Panc1 (cell line): ENCODE results near the gene TTR. TPM values are rescaled to one million over a fixed set of nuclear protein-coding genes. Genes with fewer than 3 reads are reported as not detected.
A peak's percentile ranks its signal among the peaks of the same experiment; 100 is the strongest.

ENCODE experiments used
- ATAC-seq: fragments of 200-7000 bp; cut with Tn5 transposase; 2 replicates; pipeline ENCODE4 v1.9.1; 2020; ENCODE audit warnings: mild to moderate bottlenecking, moderate library complexity
- BruUV-seq: library from RNA; stranded (reverse); fragments of 400-500 nt; replicated peaks from 2 replicates; lab custom pipeline; 2021; lab: Mats Ljungman, UMichigan
- CTCF ChIA-PET: fragments of 300-600 bp; sonication (Branson Sonifier 250); formaldehyde crosslinking; loops from one replicate; lab custom pipeline; 2022; ENCODE audit warnings: antibody characterized with exemption; lab: Charles Lee
- POLR2A ChIA-PET: fragments of 300-600 bp; sonication (Branson Sonifier 250); formaldehyde crosslinking; loops from one replicate; lab custom pipeline; 2022; ENCODE audit warnings: antibody characterized with exemption; lab: Charles Lee
- DNase-seq: peaks from one replicate; pipeline ENCODE4 v3.0.0-alpha.2; 2010; ENCODE audit warnings: low read depth, low spot score
- H3K27ac ChIP-seq: 2 replicates; pipeline ENCODE4 v1.5.1; 2011; ENCODE audit warnings: mild to moderate bottlenecking, low read length, inconsistent platforms
- H3K27me3 ChIP-seq: fragments of 200-500 bp; sonication (Bioruptor generic); 2 replicates; pipeline ENCODE4 v1.6.0; 2014; ENCODE audit warnings: low read length, inconsistent platforms; ENCODE audit not compliant: control insufficient read depth, insufficient read depth
- H3K36me3 ChIP-seq: fragments of 200-500 bp; sonication (Bioruptor generic); 2 replicates; pipeline ENCODE4 v1.5.1; 2014; ENCODE audit warnings: inconsistent platforms, mild to moderate bottlenecking, low read length, moderate library complexity; ENCODE audit not compliant: control insufficient read depth, insufficient read depth
- H3K4me1 ChIP-seq: 2 replicates; pipeline ENCODE4 v1.5.1; 2011; ENCODE audit warnings: inconsistent platforms, mild to moderate bottlenecking, low read length, moderate library complexity; ENCODE audit not compliant: control insufficient read depth, insufficient read depth
- H3K4me3 ChIP-seq, 2 experiments: 2 replicates each; pipeline ENCODE4 v1.5.1; 2011 to 2012; ENCODE audit warnings: low read depth in 2 of 2, low read length in 2 of 2, mild to moderate bottlenecking in 2 of 2, inconsistent platforms in 1 of 2, moderate library complexity in 1 of 2
- H3K9me3 ChIP-seq: fragments of 200-500 bp; sonication (Bioruptor generic); 2 replicates; pipeline ENCODE4 v1.5.1; 2014; ENCODE audit warnings: low read depth, mild to moderate bottlenecking, inconsistent platforms, low read length, moderate library complexity; ENCODE audit not compliant: control insufficient read depth, insufficient read depth
- POLR2AphosphoS5 ChIP-seq: IDR thresholded peaks from 2 replicates; pipeline ENCODE4 v1.6.1; 2012; ENCODE audit warnings: mild to moderate bottlenecking, low read depth, low read length, moderate library complexity
- REST ChIP-seq, 2 experiments: IDR thresholded peaks; 2 replicates each; pipeline ENCODE4 v1.6.1; 2011 to 2012; ENCODE audit warnings: low read depth in 2 of 2, control low read depth in 1 of 2, low read length in 1 of 2, mild to moderate bottlenecking in 1 of 2, moderate library complexity in 1 of 2; ENCODE audit not compliant: insufficient read depth in 1 of 2
- SIN3A ChIP-seq: IDR thresholded peaks from 2 replicates; pipeline ENCODE4 v1.6.1; 2012; ENCODE audit warnings: low read depth, mild to moderate bottlenecking, low read length, moderate library complexity, borderline replicate concordance; ENCODE audit not compliant: insufficient read depth
- TCF7L2 ChIP-seq: IDR thresholded peaks from 2 replicates; pipeline ENCODE4 v1.6.1; 2011; ENCODE audit warnings: mild to moderate bottlenecking, low read depth, low read length, inconsistent platforms
- in situ Hi-C: cut with HindIII; loops from 2 replicates; pipeline ENCODE4 v1.10.0; 2016; ENCODE audit warnings: low sequenced_read_pairs, low pct_unique_long_range_greater_than_20kb
- intact Hi-C: fragments of 100-400 bp; cut with micrococcal nuclease; formaldehyde crosslinking; loops from one replicate; pipeline ENCODE4 v1.10.0; 2022; ENCODE audit not compliant: unreplicated experiment
- total RNA-seq: library from RNA; stranded (reverse); gene quantifications from one replicate; pipeline ENCODE4 v1.2.1, GENCODE V29; 2021; ENCODE audit not compliant: unreplicated experiment
- TF ChIP-seq, protein P1 (sequence below): fragments of 450-650 bp; IDR thresholded peaks from 2 replicates; pipeline ENCODE4 v1.5.1; 2017; ENCODE audit warnings: mild to moderate bottlenecking

TTR gene
- total RNA-seq, 1 experiment from 2014 or later = 1.0 TPM

GRCh38 chr18:31619291-31619690 lies 27.6 kb downstream of the TTR start:
- POLR2A ChIA-PET = no interaction called here
- TF ChIP-seq POLR2AphosphoS5 (no peak), REST (IDR thresholded peaks at IDR 0.05; ENCODE audit: insufficient read depth in 1 of 2, low read depth in 2 of 2, low read length in 1 of 2) (no peak), SIN3A (no peak)
- Histone ChIP-seq H3K27me3 (no peaks in the 10 kb centered on the region), H3K36me3 (no peaks in the 10 kb centered on the region; the same call in 1 of the 2 replicates), H3K4me3 (no peak overlapping the region), H3K9me3 (no peaks in the 10 kb centered on the region), H3K4me1 (no peaks in the 10 kb centered on the region), H3K27ac (no peak overlapping the region)
- CTCF ChIA-PET = no interaction called here
- in situ Hi-C loops = no loop called here
- intact Hi-C loops = no loop called here
- ATAC-seq (no peak), DNase-seq (no peak)
- BruUV-seq = no TSS peak

DNA sequence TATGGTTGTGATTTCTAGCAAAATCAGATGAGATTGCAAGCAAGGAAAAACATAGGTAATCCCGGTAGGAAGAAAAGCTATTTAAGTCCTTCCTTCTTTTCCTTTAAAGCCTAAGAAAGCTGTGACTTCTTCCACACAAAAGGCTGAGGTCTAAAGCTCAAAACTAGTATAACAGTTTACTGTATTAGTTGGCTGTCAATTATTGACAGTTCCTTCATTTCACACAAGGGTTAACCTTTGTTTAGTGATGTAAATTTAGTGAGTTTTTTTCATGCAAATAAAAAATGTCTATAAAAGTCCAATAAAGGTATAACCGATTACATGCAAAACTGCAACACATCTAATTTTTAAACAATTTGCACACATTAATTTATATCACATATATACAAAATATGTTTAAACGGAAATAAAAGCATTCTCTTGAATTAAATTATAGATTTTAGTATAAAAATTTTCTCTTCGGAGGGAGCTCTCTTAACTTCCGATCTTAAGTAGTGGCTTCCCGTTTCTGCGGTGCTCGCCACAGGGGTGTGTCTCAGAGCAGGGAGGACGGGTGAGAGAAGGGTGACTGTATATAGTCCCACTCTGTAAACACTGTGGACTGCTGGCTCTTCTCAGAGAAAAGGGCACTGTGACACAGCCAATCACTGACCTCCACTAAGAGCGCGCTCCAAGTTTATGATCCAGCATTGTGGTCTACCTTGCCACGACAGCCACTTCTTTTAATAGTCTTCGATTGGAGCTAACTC lies 33.4 kb downstream of the TTR start:
- Histone ChIP-seq H3K4me3 (no peak overlapping the region), H3K4me1 (no peaks in the 10 kb centered on the region), H3K9me3 (no peaks in the 10 kb centered on the region), H3K27ac (no peak overlapping the region), H3K27me3 (no peaks in the 10 kb centered on the region), H3K36me3 (no peaks in the 10 kb centered on the region; the same call in 1 of the 2 replicates)
- TSS peak; percentile 72 for BruUV-seq
- ChIA-PET POLR2A (no interaction called here), CTCF (no interaction called here)
- ATAC-seq = no peak
- TF ChIP-seq TCF7L2 = no peak
- no peak for TF ChIP-seq SIN3A
- TF ChIP-seq, protein P1, sequence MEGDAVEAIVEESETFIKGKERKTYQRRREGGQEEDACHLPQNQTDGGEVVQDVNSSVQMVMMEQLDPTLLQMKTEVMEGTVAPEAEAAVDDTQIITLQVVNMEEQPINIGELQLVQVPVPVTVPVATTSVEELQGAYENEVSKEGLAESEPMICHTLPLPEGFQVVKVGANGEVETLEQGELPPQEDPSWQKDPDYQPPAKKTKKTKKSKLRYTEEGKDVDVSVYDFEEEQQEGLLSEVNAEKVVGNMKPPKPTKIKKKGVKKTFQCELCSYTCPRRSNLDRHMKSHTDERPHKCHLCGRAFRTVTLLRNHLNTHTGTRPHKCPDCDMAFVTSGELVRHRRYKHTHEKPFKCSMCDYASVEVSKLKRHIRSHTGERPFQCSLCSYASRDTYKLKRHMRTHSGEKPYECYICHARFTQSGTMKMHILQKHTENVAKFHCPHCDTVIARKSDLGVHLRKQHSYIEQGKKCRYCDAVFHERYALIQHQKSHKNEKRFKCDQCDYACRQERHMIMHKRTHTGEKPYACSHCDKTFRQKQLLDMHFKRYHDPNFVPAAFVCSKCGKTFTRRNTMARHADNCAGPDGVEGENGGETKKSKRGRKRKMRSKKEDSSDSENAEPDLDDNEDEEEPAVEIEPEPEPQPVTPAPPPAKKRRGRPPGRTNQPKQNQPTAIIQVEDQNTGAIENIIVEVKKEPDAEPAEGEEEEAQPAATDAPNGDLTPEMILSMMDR = no peak
- TF ChIP-seq REST (IDR thresholded peaks at IDR 0.05; ENCODE audit: insufficient read depth in 1 of 2, low read depth in 2 of 2, low read length in 1 of 2) = no peak
- TF ChIP-seq POLR2AphosphoS5 = no peak
- in situ Hi-C loops = no loop called here
- DNase-seq = no peak
- intact Hi-C loops = no loop called here
